AG10803 (cell line): ENCODE data around the gene IFNA8.

Experiments used
- DNase-seq: peaks from one replicate; pipeline ENCODE4 v3.0.0; 2010; ENCODE audit warnings: low read depth
- H3K4me3 ChIP-seq: 2 replicates; pipeline ENCODE4 v1.5.1; 2011; ENCODE audit warnings: mild to moderate bottlenecking, low read length, control low read depth
- TF ChIP-seq, protein P1 (sequence below): conservative IDR thresholded peaks from 2 replicates; pipeline ENCODE4 v1.5.1; 2011; ENCODE audit warnings: mild to moderate bottlenecking, low read length, control low read depth, inconsistent platforms

Gene IFNA8

DNA sequence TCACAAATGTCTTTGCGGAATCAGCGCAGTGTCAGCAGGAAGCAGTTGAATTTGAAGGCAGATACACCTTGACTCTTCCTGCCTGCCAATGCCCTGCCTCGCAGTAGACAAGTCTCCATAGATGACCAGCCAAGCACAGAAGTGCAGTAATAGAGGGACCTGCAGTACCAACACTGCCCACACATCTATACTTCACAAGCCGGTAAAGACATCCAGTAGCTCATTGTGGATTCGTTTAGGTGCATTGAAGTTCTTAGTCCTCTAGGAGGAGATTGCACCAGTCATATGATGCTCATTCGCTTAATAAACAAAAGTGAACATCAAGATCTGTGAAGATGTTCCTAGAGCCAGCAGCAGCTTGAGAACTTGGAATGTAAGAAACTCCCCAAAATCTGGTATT is 16.6 kb upstream of the IFNA8 start:
- no peak overlapping the region for H3K4me3 ChIP-seq
- TF ChIP-seq, protein P1, sequence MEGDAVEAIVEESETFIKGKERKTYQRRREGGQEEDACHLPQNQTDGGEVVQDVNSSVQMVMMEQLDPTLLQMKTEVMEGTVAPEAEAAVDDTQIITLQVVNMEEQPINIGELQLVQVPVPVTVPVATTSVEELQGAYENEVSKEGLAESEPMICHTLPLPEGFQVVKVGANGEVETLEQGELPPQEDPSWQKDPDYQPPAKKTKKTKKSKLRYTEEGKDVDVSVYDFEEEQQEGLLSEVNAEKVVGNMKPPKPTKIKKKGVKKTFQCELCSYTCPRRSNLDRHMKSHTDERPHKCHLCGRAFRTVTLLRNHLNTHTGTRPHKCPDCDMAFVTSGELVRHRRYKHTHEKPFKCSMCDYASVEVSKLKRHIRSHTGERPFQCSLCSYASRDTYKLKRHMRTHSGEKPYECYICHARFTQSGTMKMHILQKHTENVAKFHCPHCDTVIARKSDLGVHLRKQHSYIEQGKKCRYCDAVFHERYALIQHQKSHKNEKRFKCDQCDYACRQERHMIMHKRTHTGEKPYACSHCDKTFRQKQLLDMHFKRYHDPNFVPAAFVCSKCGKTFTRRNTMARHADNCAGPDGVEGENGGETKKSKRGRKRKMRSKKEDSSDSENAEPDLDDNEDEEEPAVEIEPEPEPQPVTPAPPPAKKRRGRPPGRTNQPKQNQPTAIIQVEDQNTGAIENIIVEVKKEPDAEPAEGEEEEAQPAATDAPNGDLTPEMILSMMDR, result peak; percentile 26; the same call in 1 of the 2 replicates
- DNase-seq, result no peak

DNA sequence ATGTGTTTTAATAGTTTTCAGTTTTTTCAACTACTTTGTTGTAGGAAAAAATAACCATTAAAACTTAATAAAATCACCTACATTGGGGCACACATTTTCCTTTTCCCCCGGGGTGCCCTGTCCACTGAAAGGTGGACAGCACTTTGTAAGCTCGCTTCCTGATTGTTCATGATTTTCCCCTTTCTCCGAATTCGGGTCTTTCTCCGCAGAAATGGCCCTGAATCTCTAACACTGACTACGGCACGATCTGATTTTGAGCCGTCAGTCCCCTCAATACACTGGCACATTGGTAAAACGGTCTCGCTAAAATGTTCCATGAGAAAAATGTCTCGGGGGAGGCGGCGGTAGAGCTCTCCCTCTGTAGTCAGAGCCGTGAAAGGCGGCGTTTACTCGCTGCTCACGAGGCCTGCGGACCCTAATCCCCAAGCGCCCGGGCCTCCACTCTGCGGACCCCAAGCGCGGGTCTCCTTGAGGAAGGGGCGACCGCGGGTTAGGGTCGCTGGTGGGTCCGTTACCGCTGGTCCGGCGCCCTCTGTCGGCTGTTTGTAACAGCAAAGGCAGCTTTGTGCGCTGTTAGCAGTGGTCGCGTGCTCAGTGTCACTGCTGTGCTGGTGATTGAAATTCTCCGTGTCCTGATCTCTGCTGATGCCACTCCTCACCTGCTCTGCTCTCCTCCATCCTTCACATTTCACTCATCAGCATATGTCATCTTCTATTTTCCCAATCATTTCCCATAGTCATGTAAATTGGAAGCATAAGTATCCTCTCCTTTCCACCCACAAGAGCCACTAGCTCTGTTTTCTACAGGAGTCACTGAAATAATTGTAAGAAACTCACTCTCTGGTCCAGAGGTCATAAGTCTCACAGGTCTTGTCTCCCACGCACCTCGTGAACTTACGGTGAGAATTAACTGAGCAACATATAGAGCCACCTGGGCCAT is 12.9 kb upstream of the IFNA8 start:
- TF ChIP-seq, protein P1, result peak; percentile 73
- no peak for DNase-seq
- peak overlapping the region; percentile 58 for H3K4me3 ChIP-seq

DNA sequence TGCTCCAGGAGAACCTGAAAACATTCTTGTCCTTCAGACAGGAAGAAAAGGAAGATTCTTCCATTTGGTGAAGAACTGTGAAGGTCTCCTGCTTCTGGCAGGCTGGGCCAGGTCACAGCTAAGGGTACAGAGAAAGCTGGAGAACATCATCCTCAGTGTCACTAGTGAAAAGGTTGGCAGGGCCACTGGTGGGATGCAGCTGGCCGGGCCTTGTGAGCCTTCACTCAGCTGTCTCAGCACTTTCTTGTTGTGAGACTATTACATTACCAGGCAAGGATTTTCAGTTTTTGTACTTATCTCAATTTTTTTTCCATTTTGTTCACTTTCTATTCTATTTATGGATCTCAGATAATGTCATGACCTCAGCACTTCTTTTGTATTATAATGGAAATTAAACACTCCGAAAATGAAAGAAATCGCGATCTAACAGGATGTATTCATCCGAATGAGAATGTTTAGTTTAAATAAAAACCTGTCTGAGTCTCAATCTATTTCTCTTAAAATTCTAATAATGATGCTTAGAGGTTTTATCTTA is 9.9 kb upstream of the IFNA8 start:
- TF ChIP-seq, protein P1, result no peak
- DNase-seq, result no peak
- no peak overlapping the region for H3K4me3 ChIP-seq

DNA sequence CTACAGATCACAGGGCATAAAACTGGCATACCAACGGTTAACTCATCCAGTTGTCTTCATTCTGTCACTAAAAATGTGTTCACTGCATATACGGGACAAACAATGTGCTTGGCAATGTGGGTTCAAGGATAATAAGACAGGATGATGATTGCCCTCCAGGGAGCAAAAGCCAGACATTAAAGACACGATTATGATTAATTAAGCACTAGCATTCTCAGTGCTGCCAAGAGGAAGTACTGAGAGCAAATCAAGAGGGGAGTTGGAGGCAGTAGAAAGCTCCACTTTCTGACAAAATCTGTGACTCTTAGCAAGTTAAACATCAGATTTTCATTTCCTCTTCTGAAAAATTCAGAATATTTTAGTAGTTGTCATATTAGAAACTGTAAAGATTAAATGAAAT is 9.0 kb upstream of the IFNA8 start:
- no peak for DNase-seq
- TF ChIP-seq, protein P1, result no peak
- H3K4me3 ChIP-seq, result no peak overlapping the region

DNA sequence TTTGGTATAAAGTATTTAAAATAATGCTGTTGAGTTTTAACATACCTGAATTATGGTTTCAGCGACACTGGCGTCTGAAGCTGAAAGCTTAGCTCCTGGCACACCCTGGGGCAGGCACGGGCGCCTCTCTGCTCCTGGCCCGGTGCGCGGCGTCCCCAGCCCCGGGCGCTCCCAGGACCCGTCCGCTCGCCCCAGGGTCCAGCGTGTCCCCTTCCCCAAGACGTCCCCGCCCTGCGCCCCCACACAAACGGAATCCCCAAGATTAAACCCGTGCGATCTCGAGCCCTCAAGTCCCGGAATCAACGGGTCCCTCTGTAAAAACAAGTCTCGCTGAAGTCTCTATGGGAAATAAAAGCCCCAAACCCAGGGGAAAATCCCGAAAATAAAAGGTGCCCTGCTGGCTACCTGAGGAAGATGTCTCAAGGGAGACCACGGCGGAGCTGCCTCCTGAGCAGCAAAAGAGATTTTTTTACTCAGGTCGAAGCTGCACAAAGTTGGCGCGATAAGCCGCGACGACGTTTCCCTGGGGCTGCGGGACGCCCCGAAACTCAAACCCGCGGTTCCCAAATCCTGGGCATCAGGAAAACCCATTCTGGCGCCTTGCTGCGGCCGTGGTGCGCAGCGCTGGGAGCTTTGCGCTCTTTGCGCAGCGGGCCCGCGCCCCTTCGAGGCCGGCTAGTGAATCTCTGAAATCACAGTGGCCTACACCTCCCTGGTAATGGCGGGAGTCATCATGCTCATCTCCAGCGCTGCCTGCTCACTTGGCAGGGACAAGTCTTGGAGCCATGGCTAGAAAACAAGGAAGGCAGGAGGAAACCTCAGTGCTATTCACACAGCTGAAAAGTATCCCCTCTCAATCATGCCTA is 6.3 kb upstream of the IFNA8 start:
- H3K4me3 ChIP-seq, result peak overlapping the region; percentile 47
- DNase-seq, result no peak
- TF ChIP-seq, protein P1, result no peak

DNA sequence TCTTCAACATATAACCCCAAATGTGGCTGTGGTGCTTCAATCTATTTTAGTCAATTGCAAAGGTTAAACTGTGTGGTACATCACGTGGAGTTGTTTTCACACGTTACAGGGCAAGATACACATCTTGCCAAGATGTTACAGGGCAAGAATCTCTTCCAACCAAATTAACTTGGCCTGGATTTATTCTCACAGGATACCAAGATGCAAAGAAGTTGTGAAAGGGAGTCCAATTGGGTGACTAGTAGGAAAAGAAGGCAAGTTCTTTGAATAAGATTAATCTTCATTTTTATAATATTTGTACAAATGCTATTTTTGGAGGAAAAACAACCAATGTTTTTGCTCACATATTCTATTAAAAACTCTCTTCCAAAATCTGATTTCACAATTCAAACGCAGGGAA is 4.8 kb upstream of the IFNA8 start:
- DNase-seq, result peak; percentile 57
- TF ChIP-seq, protein P1, result no peak
- no peak overlapping the region for H3K4me3 ChIP-seq
